GM12891 (cell line): ENCODE results near the gene COQ7.

Experiments
- PAX5 ChIP-seq: IDR thresholded peaks from 2 replicates; pipeline ENCODE4 v1.6.1; 2011; ENCODE audit warnings: low read length, moderate library complexity, mild to moderate bottlenecking; ENCODE audit not compliant: insufficient read depth, severe bottlenecking
- POLR2A ChIP-seq: IDR thresholded peaks from 2 replicates; pipeline ENCODE4 v1.6.1; 2011; ENCODE audit warnings: low read depth, low read length, control low read depth
- POLR2AphosphoS5 ChIP-seq: IDR thresholded peaks from 2 replicates; pipeline ENCODE4 v1.6.1; 2011; ENCODE audit warnings: low read depth, low read length, control low read depth
- POU2F2 ChIP-seq: IDR thresholded peaks from 2 replicates; pipeline ENCODE4 v1.6.1; 2011; ENCODE audit warnings: low read depth, mild to moderate bottlenecking, control low read depth, low read length, moderate library complexity
- TAF1 ChIP-seq: IDR thresholded peaks from 2 replicates; pipeline ENCODE4 v1.6.1; 2011; ENCODE audit warnings: low read depth, low read length, control low read depth

- TF ChIP-seq TAF1 = no peak
- no peak for TF ChIP-seq POLR2AphosphoS5
- TF ChIP-seq PAX5 = no peak
- no peak for TF ChIP-seq POLR2A
- no peak for TF ChIP-seq POU2F2
Measured at GRCh38 chr16:19066988-19067348, 446 bp upstream of the COQ7 start.
